Measurements from ENCODE around the gene R3HDML. TPM values are rescaled to one million over a fixed set of nuclear protein-coding genes. Genes with fewer than 3 reads are reported as not detected.

R3HDML gene
- total and polyA plus RNA-seq, 9 of the 15 experiments (the other 6 are each of a cell fraction or from before 2014, with no cell fraction given) = not detected

DNA sequence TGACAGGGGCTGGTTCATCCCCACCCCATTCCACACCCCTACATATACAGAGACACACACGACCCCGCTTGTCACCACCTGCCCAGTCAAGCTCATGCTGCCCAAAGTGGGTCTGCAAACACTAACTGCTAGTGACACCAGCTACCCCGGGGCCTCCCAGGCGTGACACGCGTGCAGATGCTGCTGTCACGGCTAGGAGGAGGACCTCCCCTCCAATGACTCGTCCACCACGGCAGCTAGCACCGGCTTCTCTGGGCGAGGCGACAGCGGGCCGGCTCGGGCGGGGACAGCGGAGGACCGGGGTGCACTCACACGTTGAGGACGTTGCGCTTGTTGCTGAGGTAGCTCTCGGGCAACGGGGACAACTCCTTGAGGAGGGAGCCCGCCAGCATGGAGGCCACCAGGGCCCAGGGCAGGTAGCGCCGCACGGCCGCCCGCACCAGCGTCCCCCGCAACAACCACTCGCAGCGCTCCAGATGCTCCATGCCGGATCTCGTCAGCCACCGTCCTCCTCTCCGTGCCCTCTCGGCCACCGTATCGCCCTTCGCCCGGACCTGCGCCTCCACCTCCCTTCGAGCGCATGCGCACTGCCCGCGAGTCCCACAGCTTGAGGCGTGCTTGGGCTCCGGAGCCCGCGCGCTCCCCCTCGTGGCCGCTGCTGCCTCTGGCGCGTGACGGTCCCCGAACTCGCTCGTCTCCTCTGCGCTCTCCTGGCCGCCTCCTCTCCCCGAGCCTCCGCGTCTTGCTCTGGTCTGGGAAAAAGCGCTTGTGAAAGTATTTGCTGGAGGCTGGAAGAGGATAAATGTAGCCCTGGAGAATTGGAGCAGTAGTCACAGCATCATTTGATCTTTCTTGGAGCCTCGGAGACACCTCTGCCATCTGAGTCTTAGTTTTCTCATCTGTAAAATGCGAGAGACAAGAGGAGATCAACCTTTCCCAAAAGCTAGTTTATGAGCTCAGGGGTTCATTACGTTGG lies 25.9 kb upstream of the R3HDML start, which contains the start of gene FITM2 (continued):
- TF ChIP-seq, protein P1, sequence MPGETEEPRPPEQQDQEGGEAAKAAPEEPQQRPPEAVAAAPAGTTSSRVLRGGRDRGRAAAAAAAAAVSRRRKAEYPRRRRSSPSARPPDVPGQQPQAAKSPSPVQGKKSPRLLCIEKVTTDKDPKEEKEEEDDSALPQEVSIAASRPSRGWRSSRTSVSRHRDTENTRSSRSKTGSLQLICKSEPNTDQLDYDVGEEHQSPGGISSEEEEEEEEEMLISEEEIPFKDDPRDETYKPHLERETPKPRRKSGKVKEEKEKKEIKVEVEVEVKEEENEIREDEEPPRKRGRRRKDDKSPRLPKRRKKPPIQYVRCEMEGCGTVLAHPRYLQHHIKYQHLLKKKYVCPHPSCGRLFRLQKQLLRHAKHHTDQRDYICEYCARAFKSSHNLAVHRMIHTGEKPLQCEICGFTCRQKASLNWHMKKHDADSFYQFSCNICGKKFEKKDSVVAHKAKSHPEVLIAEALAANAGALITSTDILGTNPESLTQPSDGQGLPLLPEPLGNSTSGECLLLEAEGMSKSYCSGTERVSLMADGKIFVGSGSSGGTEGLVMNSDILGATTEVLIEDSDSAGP (CRISPR knock-in tag; IDR thresholded peaks at IDR 0.05) = no peak
- TF ChIP-seq KAT8 (IDR thresholded peaks at IDR 0.05; ENCODE audit: low read depth) = no peak
- TF ChIP-seq ZNF212 (CRISPR knock-in tag; IDR thresholded peaks at IDR 0.05) = no peak
- TF ChIP-seq, protein P2, sequence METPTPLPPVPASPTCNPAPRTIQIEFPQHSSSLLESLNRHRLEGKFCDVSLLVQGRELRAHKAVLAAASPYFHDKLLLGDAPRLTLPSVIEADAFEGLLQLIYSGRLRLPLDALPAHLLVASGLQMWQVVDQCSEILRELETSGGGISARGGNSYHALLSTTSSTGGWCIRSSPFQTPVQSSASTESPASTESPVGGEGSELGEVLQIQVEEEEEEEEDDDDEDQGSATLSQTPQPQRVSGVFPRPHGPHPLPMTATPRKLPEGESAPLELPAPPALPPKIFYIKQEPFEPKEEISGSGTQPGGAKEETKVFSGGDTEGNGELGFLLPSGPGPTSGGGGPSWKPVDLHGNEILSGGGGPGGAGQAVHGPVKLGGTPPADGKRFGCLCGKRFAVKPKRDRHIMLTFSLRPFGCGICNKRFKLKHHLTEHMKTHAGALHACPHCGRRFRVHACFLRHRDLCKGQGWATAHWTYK (CRISPR knock-in tag; IDR thresholded peaks at IDR 0.05) = no peak
- no peak; the same call in 1 of the 2 replicates for TF ChIP-seq ESRRA (IDR thresholded peaks at IDR 0.05; ENCODE audit: borderline replicate concordance, low read depth)
- TF ChIP-seq ZNF695 (CRISPR knock-in tag; IDR thresholded peaks at IDR 0.05) = no peak
- no peak for TF ChIP-seq ERF (CRISPR knock-in tag; IDR thresholded peaks at IDR 0.05)
- TF ChIP-seq, protein P3, sequence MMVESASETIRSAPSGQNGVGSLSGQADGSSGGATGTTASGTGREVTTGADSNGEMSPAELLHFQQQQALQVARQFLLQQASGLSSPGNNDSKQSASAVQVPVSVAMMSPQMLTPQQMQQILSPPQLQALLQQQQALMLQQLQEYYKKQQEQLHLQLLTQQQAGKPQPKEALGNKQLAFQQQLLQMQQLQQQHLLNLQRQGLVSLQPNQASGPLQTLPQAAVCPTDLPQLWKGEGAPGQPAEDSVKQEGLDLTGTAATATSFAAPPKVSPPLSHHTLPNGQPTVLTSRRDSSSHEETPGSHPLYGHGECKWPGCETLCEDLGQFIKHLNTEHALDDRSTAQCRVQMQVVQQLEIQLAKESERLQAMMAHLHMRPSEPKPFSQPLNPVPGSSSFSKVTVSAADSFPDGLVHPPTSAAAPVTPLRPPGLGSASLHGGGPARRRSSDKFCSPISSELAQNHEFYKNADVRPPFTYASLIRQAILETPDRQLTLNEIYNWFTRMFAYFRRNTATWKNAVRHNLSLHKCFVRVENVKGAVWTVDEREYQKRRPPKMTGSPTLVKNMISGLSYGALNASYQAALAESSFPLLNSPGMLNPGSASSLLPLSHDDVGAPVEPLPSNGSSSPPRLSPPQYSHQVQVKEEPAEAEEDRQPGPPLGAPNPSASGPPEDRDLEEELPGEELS (CRISPR knock-in tag; IDR thresholded peaks at IDR 0.05; ENCODE audit: borderline replicate concordance) = no peak
- TF ChIP-seq ZNF384 (IDR thresholded peaks at IDR 0.05; ENCODE audit: low read depth, low read length) = 0 out of 2 replicates have a peak, but pooled peaks have one; percentile 6
- no peak for TF ChIP-seq TFAM (CRISPR knock-in tag; conservative IDR thresholded peaks at IDR 0.05)
- TF ChIP-seq, protein P4, sequence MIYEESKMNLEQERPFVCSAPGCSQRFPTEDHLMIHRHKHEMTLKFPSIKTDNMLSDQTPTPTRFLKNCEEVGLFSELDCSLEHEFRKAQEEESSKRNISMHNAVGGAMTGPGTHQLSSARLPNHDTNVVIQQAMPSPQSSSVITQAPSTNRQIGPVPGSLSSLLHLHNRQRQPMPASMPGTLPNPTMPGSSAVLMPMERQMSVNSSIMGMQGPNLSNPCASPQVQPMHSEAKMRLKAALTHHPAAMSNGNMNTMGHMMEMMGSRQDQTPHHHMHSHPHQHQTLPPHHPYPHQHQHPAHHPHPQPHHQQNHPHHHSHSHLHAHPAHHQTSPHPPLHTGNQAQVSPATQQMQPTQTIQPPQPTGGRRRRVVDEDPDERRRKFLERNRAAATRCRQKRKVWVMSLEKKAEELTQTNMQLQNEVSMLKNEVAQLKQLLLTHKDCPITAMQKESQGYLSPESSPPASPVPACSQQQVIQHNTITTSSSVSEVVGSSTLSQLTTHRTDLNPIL (CRISPR knock-in tag; IDR thresholded peaks at IDR 0.05) = no peak
- TF ChIP-seq PTBP1 (IDR thresholded peaks at IDR 0.05; ENCODE audit: low read depth, low read length) = no peak
- TF ChIP-seq ZNF75A (CRISPR knock-in tag; IDR thresholded peaks at IDR 0.05) = no peak
- TF ChIP-seq CHD1 (IDR thresholded peaks at IDR 0.05; ENCODE audit: low read length) = no peak

Data from K562 (cell line).